ENCODE results near the gene DMPK. TPM values are rescaled to one million over a fixed set of nuclear protein-coding genes. Genes with fewer than 3 reads are reported as not detected.
"Not testable (repeated sequence)": the region's sequence is repeated elsewhere in the genome, so short reads cannot be mapped to it uniquely, and the experiment has no call there.

The DMPK gene
- polyA plus RNA-seq, 4 donors, result 12.7 to 42.2 (median 21.6) TPM

DNA sequence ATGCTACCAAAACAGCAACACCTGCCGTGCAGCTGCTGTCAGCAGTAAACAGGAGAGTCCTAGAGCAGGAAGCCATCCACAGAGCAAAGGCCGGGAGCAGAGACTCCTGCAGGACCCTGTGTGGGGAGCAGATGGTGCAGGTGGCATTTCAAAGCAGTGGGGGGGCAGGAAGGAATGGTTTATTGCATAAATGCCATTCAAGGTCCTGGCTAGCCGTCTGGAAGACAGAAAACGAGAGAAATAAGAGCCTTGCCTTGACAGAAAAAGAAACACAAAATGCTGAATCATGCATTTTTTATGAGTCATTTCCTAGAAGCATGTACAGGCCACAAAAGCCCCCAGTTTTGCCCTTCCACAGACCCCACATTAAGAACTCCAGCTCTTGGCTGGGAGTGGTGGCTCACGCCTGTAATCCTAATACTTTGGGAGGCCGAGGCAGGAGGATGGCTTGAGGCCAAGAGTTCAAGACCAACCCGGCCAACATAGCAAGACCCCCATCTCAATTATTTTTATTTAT, 27.4 kb upstream of the DMPK start:
- Histone ChIP-seq H3K4me1 (ENCODE audit: control insufficient read depth in 3 of 3, insufficient read depth in 2 of 3, low read depth in 1 of 3, low read length in 2 of 3) (peaks cover 0 to 5% (median 4%) of the 10 kb centered on the region in 3 donors), H3K4me3 (ENCODE audit: low read depth in 1 of 3, low read length in 3 of 3) (no peak overlapping the region), H3K36me3 (ENCODE audit: control insufficient read depth in 3 of 3, insufficient read depth in 2 of 3, low read depth in 1 of 3, low read length in 3 of 3) (peaks cover 0 to 10% (median 0%) of the 10 kb centered on the region in 3 donors), H3K27me3 (ENCODE audit: control insufficient read depth in 3 of 3, insufficient read depth in 3 of 3, low read length in 3 of 3) (peaks cover 0 to 2% (median 0%) of the 10 kb centered on the region in 3 donors), H3K9me3 (ENCODE audit: control insufficient read depth in 2 of 2, insufficient read depth in 1 of 2, low read depth in 1 of 2, low read length in 1 of 2) (no peaks in the 10 kb centered on the region), H3K27ac (ENCODE audit: low read depth in 1 of 3, low read length in 2 of 3) (no peak overlapping the region)
- DNase-seq, result peak; percentile 36 to 48
- FAIRE-seq, result no peak
- 9 to 26% (median 20%) methylated on average over 7 of the region's 7 CpGs for WGBS, 3 donors

DNA sequence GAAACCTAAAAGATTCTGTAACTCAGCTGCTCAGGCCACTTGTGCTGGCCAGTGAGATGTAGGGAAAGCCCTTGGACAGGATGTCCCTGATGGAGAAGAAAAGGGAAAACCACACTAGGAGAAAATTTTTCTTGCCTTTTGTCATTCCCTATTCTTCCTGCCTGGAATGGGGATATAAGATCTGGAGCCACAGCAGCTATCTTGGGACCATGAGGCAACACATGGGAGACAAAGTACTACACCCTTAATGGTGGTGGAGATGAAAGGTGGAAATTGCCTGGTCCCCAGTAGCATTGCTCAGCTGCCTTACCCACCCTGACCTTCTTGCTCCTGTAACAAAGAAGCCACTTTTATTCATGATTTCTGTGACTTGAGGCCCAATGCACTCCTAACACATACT, 23.4 kb upstream of the DMPK start:
- H3K4me3 ChIP-seq (ENCODE audit: low read depth in 1 of 3, low read length in 3 of 3), result no peak overlapping the region
- DNase-seq (no peak), FAIRE-seq (no peak)
- no peak overlapping the region for H3K27ac ChIP-seq (ENCODE audit: low read depth in 1 of 3, low read length in 2 of 3)
- H3K27me3 ChIP-seq (ENCODE audit: control insufficient read depth in 3 of 3, insufficient read depth in 3 of 3, low read length in 3 of 3), result peaks cover 0 to 5% (median 0%) of the 10 kb centered on the region in 3 donors
- H3K9me3 ChIP-seq (ENCODE audit: control insufficient read depth in 2 of 2, insufficient read depth in 1 of 2, low read depth in 1 of 2, low read length in 1 of 2), result no peaks in the 10 kb centered on the region
- peaks cover 0 to 5% (median 4%) of the 10 kb centered on the region in 3 donors for H3K4me1 ChIP-seq (ENCODE audit: control insufficient read depth in 3 of 3, insufficient read depth in 2 of 3, low read depth in 1 of 3, low read length in 2 of 3)
- no peaks in the 10 kb centered on the region for H3K36me3 ChIP-seq (ENCODE audit: control insufficient read depth in 3 of 3, insufficient read depth in 2 of 3, low read depth in 1 of 3, low read length in 3 of 3)

- FAIRE-seq (no peak), DNase-seq (no peak)
- Histone ChIP-seq H3K27me3 (ENCODE audit: control insufficient read depth in 3 of 3, insufficient read depth in 3 of 3, low read length in 3 of 3) (peaks cover 0 to 5% (median 0%) of the 10 kb centered on the region in 3 donors), H3K4me3 (ENCODE audit: low read depth in 1 of 3, low read length in 3 of 3) (no peak overlapping the region), H3K9me3 (ENCODE audit: control insufficient read depth in 2 of 2, insufficient read depth in 1 of 2, low read depth in 1 of 2, low read length in 1 of 2) (no peaks in the 10 kb centered on the region), H3K27ac (ENCODE audit: low read depth in 1 of 3, low read length in 2 of 3) (no peak overlapping the region), H3K4me1 (ENCODE audit: control insufficient read depth in 3 of 3, insufficient read depth in 2 of 3, low read depth in 1 of 3, low read length in 2 of 3) (peaks cover 0 to 5% (median 4%) of the 10 kb centered on the region in 3 donors), H3K36me3 (ENCODE audit: control insufficient read depth in 3 of 3, insufficient read depth in 2 of 3, low read depth in 1 of 3, low read length in 3 of 3) (no peaks in the 10 kb centered on the region)
- 83 to 90% (median 88%) methylated on average over 8 of the region's 8 CpGs for WGBS, 3 donors
Measured at GRCh38 chr19:45804959-45805230, 22.6 kb upstream of the DMPK start.

DNA sequence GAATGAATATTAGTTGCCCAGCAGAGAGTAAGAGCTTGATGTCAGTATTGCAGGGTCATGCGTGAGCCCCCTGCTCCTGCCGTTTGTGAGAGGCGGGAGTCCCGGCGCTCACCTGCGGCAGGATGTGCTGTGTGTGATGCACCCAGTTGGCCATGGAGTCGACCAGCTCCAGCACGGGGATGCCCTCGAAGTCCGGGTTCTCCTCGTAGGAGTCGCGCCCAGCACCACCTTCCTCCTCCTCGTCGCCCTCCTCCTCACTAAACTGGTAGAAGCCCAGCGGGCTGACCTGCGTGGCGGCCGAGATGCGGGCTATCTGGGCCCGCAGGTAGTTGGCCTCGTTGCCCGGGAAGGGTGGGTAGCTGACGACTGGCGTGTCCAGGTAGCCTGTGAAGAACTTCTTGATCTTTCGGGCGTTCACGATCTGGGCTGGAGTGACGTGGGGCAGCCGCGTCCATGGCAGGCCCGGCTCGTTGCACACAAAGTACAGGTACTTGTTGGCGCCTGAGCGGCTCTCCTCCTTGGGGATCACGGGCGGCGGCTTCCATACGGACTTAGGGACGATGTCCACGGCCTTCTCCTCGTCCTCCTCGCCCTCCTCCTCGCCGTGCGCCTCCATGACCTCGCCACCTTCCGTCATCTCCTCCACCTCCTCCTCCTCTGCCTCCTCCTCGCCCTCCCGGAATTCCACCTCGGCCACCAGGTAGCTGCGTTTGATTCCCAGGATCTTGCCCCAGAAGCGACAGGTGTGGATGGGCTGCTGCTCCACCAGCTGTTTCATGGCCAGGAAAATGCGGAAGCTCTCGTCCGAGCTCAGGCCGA, 22.1 kb upstream of the DMPK start:
- DNase-seq (no peak), FAIRE-seq (no peak)
- Histone ChIP-seq H3K9me3 (ENCODE audit: control insufficient read depth in 2 of 2, insufficient read depth in 1 of 2, low read depth in 1 of 2, low read length in 1 of 2) (no peaks in the 10 kb centered on the region), H3K4me3 (ENCODE audit: low read depth in 1 of 3, low read length in 3 of 3) (no peak overlapping the region), H3K36me3 (ENCODE audit: control insufficient read depth in 3 of 3, insufficient read depth in 2 of 3, low read depth in 1 of 3, low read length in 3 of 3) (no peaks in the 10 kb centered on the region), H3K27ac (ENCODE audit: low read depth in 1 of 3, low read length in 2 of 3) (no peak overlapping the region), H3K27me3 (ENCODE audit: control insufficient read depth in 3 of 3, insufficient read depth in 3 of 3, low read length in 3 of 3) (peaks cover 0 to 5% (median 0%) of the 10 kb centered on the region in 3 donors), H3K4me1 (ENCODE audit: control insufficient read depth in 3 of 3, insufficient read depth in 2 of 3, low read depth in 1 of 3, low read length in 2 of 3) (no peaks in the 10 kb centered on the region)
- WGBS, 3 donors, result 82 to 89% (median 85%) methylated on average over 52 to 57 of the region's 57 CpGs

DNA sequence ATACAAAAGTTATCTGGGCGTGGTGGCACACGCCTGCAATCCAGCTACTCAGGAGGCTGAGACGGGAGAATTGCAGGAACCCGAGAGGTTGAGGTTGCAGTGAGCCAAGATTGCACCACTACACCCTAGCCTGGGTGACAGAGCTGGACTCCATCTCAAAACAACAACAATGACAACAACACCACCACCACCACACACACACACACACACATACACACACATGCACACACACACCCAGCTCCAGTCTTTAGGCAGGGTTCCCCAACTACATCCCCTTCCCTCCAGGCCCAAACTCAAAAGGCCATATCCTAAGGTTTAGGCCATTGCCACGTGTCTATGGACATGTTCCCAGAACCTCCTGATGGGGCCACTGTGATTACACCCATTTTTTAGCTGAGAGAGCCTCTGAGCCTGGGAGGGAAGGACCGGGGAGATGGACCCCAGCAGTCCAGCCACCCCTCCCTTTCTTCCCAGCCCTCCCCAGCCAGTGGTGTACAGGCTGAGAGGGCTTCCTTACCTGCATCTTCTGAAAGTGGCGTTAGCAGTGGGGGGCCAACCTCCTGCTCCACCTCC, 19.4 kb upstream of the DMPK start:
- FAIRE-seq, result no peak
- Histone ChIP-seq H3K4me1 (ENCODE audit: control insufficient read depth in 3 of 3, insufficient read depth in 2 of 3, low read depth in 1 of 3, low read length in 2 of 3) (no peaks in the 10 kb centered on the region), H3K4me3 (ENCODE audit: low read depth in 1 of 3, low read length in 3 of 3) (no peak overlapping the region), H3K27ac (ENCODE audit: low read depth in 1 of 3, low read length in 2 of 3) (no peak overlapping the region), H3K36me3 (ENCODE audit: control insufficient read depth in 3 of 3, insufficient read depth in 2 of 3, low read depth in 1 of 3, low read length in 3 of 3) (no peaks in the 10 kb centered on the region), H3K27me3 (ENCODE audit: control insufficient read depth in 3 of 3, insufficient read depth in 3 of 3, low read length in 3 of 3) (peaks cover 0 to 5% (median 0%) of the 10 kb centered on the region in 3 donors), H3K9me3 (ENCODE audit: control insufficient read depth in 2 of 2, insufficient read depth in 1 of 2, low read depth in 1 of 2, low read length in 1 of 2) (no peaks in the 10 kb centered on the region)
- 76 to 79% (median 77%) methylated on average over 7 of the region's 7 CpGs for WGBS, 3 donors
- DNase-seq, result no peak

DNA sequence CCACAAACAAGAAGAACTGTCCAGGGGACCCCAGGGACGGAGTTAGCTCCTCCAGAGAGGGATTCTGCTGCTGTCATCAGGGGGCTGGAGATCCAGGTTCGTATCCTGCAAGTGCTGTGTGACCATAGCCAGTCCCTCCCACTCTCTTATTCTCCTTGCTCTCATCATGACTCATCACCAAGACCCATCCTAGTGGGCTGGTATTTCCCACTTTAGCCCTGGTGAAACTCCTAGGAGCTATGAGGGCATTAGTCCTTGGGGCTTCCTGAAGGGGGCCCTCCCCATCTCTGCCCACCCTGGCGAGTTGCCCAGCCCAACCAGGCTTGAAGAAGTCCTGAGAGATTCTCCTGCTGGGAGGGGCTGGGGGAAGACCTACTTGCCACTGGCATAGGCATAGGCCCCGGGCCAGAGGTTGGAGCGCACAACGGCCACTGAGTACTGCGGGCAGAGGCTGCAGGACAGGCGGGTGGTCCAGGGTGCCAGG, 17.8 kb upstream of the DMPK start:
- no peak overlapping the region for H3K4me3 ChIP-seq (ENCODE audit: low read depth in 1 of 3, low read length in 3 of 3)
- 77 to 82% (median 78%) methylated on average over 8 of the region's 8 CpGs for WGBS, 3 donors
- no peaks in the 10 kb centered on the region for H3K4me1 ChIP-seq (ENCODE audit: control insufficient read depth in 3 of 3, insufficient read depth in 2 of 3, low read depth in 1 of 3, low read length in 2 of 3)
- H3K36me3 ChIP-seq (ENCODE audit: control insufficient read depth in 3 of 3, insufficient read depth in 2 of 3, low read depth in 1 of 3, low read length in 3 of 3), result no peaks in the 10 kb centered on the region
- no peaks in the 10 kb centered on the region for H3K9me3 ChIP-seq (ENCODE audit: control insufficient read depth in 2 of 2, insufficient read depth in 1 of 2, low read depth in 1 of 2, low read length in 1 of 2)
- peaks cover 0 to 3% (median 0%) of the 10 kb centered on the region in 3 donors for H3K27me3 ChIP-seq (ENCODE audit: control insufficient read depth in 3 of 3, insufficient read depth in 3 of 3, low read length in 3 of 3)
- no peak overlapping the region for H3K27ac ChIP-seq (ENCODE audit: low read depth in 1 of 3, low read length in 2 of 3)
- no peak for FAIRE-seq
- DNase-seq, result no peak

DNA sequence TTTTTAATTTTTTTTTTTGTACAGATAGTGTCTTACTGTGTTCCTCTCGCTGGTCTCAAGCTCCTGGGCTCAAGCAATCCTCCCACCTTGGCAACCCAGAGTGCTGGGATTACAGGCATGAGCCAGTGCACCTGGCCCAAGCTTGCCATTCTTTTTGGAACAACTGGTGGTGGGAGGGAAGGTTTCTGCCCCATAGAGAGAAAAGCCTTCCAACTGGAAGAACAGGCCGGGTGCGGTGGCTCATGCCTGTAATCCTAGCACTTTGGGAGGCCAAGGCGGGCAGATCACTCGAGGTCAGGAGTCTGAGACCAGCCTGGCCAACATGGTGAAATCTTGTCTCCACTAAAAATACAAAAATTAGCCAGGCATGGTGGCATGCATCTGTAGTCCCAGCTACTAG, 17.3 kb upstream of the DMPK start:
- 72 to 85% (median 76%) methylated on average over 5 of the region's 5 CpGs for WGBS, 3 donors
- not testable (repeated sequence) for H3K4me3 ChIP-seq (ENCODE audit: low read depth in 1 of 3, low read length in 3 of 3); H3K4me1 ChIP-seq (ENCODE audit: control insufficient read depth in 3 of 3, insufficient read depth in 2 of 3, low read depth in 1 of 3, low read length in 2 of 3); H3K27ac ChIP-seq (ENCODE audit: low read depth in 1 of 3, low read length in 2 of 3); DNase-seq; H3K27me3 ChIP-seq (ENCODE audit: control insufficient read depth in 3 of 3, insufficient read depth in 3 of 3, low read length in 3 of 3); H3K9me3 ChIP-seq (ENCODE audit: control insufficient read depth in 2 of 2, insufficient read depth in 1 of 2, low read depth in 1 of 2, low read length in 1 of 2); H3K36me3 ChIP-seq (ENCODE audit: control insufficient read depth in 3 of 3, insufficient read depth in 2 of 3, low read depth in 1 of 3, low read length in 3 of 3); FAIRE-seq

DNA sequence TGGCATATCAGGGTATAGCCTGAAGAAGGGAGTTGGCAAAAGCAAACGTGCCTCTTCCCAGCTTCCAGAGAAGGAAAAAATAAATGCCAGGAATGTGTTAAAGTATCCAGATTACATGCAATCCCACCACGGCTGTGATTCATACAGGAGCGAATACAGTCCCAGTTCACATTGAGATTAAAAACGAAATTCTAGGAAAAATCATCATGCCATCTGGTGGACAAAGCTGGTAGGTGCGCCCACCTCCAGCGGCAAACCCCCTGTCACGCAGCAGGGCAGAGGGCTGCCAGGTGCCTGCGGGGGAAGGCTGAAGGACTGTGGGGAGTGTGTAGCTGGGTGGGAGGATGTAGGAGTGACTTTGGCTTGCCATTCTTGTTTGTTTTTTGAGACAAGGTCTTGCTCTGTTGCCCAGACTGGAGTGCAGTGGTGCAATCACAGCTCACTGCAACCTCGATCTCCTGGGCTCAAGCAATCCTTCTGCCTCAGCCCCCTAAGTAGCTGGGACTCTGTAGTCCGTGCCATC, 16.8 kb upstream of the DMPK start:
- WGBS, 3 donors, result 4 to 8% (median 6%) methylated on average over 10 of the region's 10 CpGs
- no peaks in the 10 kb centered on the region for H3K9me3 ChIP-seq (ENCODE audit: control insufficient read depth in 2 of 2, insufficient read depth in 1 of 2, low read depth in 1 of 2, low read length in 1 of 2)
- no peak overlapping the region for H3K4me3 ChIP-seq (ENCODE audit: low read depth in 1 of 3, low read length in 3 of 3)
- H3K27ac ChIP-seq (ENCODE audit: low read depth in 1 of 3, low read length in 2 of 3), result no peak overlapping the region
- no peaks in the 10 kb centered on the region for H3K36me3 ChIP-seq (ENCODE audit: control insufficient read depth in 3 of 3, insufficient read depth in 2 of 3, low read depth in 1 of 3, low read length in 3 of 3)
- FAIRE-seq, result no peak
- H3K4me1 ChIP-seq (ENCODE audit: control insufficient read depth in 3 of 3, insufficient read depth in 2 of 3, low read depth in 1 of 3, low read length in 2 of 3), result no peaks in the 10 kb centered on the region
- H3K27me3 ChIP-seq (ENCODE audit: control insufficient read depth in 3 of 3, insufficient read depth in 3 of 3, low read length in 3 of 3), result peaks cover 0 to 3% (median 0%) of the 10 kb centered on the region in 3 donors
- peak; percentile 54 to 75 for DNase-seq

Measured in small intestine (tissue), 7 donors.